ENCODE data around the gene TAMALIN.

TAMALIN gene

DNA sequence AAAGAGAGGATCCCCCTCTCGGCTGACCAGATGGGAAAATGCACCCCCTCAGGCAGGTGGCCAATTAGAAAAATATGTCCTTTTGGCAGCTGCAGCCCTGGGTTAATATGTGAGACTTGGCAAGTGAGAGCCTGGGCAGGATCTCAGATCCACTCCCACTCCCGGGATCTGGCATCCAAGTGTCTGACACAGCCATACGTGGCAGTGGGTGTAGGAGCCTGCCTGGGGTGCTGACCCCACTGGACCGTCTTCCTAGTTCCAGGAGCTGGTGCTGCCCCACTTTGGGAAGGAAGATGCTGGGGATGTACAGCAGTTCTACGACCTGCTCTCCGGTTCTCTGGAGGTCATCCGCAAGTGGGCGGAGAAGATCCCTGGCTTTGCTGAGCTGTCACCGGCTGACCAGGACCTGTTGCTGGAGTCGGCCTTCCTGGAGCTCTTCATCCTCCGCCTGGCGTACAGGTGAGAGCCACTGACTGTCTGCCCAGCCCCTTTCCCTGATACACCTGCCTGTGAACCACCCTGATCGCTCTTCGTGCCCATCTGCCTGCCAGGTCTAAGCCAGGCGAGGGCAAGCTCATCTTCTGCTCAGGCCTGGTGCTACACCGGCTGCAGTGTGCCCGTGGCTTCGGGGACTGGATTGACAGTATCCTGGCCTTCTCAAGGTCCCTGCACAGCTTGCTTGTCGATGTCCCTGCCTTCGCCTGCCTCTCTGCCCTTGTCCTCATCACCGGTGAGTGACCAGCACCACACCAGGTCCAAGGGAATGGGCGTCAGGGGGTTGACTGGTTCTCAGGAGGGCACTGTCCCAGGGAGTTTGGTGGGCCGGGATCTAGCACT lies 50.3 kb downstream of the TAMALIN start:
- DNase-seq = no peak

DNA sequence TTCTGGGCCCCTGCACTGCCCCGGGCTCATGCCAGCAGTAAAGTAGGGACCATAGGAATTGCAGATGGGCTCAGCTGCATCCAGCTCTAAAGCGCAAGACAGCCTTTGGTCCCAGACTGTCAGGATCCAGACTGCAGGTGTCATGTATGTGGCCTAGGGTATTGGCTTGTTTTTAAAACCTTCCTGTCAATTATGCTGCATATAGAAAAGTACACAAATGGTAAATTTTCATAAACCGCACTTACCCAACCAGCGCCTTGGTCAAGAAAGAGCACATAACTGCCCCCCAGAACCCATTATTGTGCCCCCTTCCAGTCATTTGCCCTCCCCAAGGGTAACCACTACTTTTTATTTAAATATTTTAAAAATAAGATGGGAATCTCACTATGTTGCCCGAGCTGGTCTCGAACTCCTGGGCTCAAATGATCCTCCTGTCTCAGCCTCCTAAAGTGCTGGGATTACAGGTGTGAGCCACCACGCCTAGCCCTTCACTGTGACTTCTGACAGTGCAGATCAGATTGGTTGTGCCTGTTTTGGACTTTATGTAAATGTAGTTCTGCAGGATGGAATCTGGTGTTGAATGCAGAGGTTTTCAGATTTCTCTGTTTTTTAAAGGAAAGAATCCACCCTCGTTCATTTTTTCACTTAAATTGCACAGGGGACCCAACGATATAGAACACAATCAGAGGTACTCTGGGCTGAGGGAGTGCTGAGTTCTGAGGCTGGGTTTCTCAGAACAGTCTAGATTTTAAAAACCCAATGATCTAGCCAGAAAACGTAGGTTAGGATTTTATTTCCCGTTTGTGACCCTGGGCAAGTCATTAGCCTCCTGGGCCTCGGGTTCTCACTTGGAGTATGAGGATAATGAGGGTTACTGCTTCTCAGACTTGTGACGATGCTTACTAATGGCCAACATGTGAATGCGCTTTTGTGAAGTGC lies 51.2 kb downstream of the TAMALIN start:
- no peak for DNase-seq

DNA sequence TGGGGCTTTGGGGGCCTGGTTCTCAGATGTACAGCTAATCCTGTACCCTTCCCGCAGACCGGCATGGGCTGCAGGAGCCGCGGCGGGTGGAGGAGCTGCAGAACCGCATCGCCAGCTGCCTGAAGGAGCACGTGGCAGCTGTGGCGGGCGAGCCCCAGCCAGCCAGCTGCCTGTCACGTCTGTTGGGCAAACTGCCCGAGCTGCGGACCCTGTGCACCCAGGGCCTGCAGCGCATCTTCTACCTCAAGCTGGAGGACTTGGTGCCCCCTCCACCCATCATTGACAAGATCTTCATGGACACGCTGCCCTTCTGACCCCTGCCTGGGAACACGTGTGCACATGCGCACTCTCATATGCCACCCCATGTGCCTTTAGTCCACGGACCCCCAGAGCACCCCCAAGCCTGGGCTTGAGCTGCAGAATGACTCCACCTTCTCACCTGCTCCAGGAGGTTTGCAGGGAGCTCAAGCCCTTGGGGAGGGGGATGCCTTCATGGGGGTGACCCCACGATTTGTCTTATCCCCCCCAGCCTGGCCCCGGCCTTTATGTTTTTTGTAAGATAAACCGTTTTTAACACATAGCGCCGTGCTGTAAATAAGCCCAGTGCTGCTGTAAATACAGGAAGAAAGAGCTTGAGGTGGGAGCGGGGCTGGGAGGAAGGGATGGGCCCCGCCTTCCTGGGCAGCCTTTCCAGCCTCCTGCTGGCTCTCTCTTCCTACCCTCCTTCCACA lies 52.0 kb downstream of the TAMALIN start:
- no peak for DNase-seq

DNA sequence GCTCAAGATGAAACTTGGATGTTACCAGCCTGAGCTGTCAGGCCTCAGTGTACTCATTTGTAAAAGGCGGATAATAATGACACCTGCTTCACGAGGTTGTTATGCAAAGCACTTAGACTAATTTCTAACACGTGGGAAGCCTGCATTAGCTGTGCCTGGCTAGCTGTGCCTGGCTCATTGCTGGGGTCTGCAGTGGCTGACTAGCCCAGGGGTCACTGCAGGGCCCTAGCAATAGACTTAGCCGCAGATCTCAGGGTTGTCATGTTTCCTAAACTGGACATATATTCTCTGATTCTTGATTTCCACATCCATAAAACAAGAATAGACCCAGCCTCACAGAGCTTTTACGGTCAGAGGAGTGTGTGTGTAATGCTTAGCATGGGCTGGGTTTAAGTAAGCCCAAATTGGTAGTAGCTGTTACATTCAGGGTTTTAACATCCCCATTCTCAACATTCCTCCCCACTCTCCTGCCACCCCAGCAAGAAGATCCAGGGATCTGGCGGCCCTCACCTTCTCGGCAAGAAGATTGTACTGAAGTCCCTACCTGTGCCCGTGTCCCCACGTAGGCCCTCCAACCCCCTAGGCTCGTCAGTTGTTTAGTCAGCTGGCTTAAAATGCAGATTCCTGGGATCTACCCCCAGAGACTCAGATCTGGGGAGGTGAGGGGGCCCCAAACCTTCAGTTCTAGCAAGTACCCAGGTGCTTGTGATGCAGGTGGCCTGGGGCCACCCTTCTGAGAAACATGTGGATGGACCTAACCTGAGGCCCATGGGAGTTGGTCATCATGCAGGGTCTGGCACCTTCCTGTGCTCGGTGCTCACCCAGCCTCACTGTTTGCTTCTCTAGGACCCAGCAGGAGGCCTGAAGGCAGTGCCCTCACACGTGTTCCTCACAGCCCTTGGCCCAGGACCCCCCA lies 53.1 kb downstream of the TAMALIN start:
- DNase-seq = no peak

DNA sequence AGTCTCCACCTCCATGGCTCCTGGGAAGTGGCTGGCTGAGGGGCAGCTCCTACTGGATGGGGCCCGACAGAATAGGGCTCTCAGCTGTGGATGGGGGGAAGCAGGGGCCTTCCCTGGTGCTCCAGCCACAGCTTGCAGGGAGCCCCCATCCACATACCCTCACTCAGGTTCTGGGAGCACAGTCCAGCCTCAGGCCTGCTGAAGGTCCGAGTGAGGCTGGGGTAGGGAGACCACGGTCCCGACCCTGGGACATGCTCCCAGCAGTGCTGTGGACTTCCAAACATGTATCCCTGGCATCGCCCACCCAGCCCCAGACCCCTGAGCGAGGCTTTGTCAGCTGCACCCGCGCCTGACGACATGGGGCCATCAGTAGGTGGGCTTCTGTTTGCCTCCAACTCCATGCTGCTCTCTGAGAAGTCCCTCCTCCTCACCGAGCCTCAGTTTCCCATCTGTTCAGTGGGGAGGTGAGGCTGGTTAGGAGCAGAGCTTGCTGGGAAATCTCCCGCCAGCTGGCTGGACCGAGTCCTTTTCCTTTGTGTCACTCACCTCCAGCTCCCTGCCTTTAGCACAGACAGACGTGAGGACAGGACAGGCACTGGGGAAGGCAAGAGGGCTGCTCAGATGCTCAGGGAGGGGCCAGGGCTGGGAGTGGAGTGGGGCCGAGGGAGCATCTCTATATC lies 53.9 kb downstream of the TAMALIN start:
- DNase-seq = no peak

DNA sequence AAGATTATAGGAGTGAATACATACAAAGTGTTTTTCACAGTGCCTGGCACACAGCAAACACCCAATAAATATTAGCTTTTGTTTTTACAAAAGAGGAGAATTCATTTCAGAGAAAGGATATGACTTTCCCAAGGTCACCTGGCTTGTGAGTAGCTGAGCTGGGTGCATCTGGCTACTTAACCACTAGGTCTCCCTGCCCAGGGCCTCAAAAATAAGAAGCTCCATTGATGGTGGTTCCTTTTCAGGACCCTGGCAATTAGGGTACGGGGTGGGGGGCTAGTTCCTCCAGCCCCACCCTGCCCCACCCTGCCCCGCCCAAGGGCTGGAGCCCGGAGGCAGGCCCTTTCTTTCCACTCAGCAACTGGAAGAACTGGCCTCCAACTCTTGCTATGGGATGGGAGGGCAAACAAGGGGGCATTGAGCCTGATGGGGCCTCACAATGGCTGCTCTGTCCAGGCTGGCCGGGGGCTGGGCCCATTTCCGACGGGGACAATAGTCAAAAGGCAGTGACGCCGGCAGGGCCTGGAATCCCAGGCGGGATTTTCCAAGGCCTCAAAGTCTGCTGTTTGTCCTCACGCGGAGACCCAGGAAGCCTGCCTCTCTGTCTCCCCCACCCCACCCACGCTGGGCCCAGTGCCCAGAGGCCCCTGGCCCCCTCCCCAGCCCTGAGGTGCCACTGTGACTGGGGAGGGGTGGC lies 54.9 kb downstream of the TAMALIN start:
- no peak for DNase-seq

DNA sequence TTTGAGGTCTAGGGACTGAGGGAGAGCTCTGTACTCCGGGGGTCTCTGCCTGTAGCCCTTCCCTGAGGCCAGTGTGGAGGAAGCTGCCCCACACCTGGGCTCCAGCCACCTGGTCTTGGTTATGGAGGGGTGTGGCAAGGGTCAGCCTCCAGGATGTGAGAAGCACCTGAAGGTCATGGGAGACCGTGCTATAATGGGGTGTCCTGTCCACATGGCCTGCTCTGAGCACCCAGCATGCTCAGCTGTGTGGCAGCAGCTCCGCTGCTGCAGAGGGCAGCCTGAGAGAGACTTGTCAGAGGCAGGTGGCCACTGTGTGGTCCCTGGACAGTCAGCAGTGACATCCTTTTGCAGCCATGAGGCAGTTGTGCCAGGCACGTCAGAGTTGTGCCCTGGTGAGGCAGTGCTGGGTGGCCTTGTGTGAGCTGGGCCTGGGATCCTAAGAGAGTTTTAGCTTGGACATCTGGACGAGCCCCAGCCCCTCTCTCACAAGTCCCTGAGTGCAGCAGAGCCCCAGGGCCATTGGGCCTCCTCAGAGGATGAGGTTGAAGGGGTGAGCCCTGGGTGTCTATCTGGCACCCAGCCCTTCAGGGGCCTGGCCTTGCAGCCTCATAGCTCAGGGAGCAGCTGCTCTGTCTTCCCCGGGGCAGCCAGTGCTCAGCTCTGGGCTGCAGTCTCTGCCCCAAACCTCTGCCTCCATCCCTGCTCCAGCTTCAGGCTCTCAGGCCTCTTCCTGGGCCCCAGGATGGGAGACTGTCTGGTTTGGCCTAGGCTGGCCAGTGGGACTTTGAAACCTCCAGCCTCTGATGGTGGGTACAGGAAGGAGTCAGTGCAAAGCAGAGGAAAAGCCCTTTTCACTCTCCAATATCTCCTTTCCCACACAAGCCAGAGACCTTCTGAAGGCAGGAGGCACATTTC lies 55.7 kb downstream of the TAMALIN start:
- DNase-seq = no peak

DNA sequence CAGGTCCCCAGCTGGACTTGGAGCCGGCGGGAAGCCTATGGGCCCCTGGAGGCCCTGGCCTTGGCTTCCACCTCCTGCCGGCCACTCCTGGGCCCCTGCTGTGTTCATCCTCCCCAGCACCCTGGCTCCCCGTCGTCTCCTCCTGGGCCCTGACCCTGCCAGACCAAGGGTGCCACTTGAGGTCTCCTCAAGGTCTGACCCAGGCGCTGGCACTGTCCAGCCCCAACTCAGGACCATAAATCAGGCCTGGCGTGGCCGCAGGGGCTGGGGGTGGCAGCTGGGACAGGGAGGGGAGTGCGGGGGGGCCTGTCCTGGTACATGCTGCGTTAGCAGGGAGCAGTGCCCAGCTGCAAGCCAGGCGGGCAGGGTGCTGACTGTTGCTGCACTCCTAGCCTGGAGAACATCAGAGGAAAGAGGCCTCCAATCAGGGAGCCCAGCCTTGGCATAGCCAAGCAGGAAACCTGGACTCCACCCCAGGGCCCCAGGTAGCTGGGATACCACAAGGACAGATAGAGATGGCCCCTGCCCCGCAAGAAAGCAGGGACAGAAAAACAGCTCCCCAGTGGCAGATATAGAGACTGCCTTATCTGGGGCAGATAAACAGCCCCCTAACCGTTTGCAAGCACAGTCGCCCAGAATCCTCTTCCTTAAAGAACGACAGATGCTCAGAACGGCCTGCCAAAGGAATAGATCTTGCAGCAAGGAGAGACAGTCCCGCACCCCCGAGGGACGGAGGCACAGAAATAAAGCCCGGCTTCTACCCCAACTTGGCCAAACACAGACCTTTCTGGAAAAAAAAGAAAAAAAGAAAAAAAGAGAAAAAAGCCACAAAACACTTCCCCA lies 56.6 kb downstream of the TAMALIN start:
- no peak for DNase-seq

DNA sequence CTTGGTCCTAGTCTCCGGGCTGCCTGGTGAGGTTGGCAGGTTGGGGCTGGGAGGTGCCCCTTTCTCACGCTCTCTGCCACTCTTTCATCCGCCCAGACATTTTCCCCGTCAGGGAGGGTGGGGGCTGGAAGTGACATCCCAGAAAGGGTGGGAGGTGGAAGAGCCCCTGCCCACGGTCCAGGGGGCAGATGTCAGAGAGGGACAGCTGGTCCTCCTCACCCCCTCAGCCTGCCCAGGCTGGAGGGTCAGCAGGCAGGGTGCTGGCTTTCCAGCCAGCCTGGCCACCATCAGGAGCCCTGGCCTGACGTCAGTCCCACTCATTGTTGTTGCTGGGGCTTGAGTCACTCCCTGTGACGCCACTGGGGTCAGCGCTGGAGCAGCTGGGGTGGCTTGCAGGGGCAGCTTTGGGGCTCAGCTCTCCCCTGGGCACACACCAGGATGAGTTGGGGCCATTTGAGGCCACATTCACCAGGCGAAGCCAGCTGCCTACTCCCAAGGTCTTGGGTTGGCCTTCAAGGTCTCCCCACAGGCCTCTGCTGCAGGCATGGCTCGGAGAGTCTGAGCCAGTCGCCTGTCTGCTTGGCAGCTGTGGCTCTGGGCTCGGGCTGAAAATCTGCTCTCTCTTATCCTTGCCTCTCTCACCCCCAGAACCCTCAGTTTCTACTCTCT lies 57.4 kb downstream of the TAMALIN start:
- no peak for DNase-seq
